Prostate gland (tissue), 2 donors: Measurements from ENCODE around the gene EPC2. TPM values are rescaled to one million over a fixed set of nuclear protein-coding genes. Genes with fewer than 3 reads are reported as not detected.
"Not testable (repeated sequence)": the region's sequence is repeated elsewhere in the genome, so short reads cannot be mapped to it uniquely, and the experiment has no call there.

Source experiments
- DNase-seq: peaks from one replicate; pipeline ENCODE4 v3.0.0-alpha.2; 2019; ENCODE audit warnings: low spot score
- H3K27ac ChIP-seq, 2 donors: fragments of 200-600 bp; sonication (generic); 2 replicates each; pipeline ENCODE4 v1.5.1; 2017 to 2019
- H3K27me3 ChIP-seq: fragments of 200-600 bp; sonication (generic); replicated peaks from 2 replicates; pipeline ENCODE4 v1.5.1; 2019; ENCODE audit not compliant: insufficient read depth
- H3K36me3 ChIP-seq, 2 donors: fragments of 200-600 bp; sonication (generic); 1 replicate in 1 of 2; 2 replicates in 1 of 2; pipeline versions ENCODE4 v1.5.1 to v1.8.1; 2017 to 2019
- H3K4me1 ChIP-seq: fragments of 200-600 bp; sonication (generic); replicated peaks from 2 replicates; pipeline ENCODE4 v1.5.1; 2019
- H3K4me3 ChIP-seq, 2 donors: fragments of 200-600 bp; sonication (generic); 2 replicates each; pipeline ENCODE4 v1.5.1; 2017 to 2019
- H3K9me3 ChIP-seq: fragments of 200-600 bp; sonication (generic); 2 replicates; pipeline ENCODE4 v1.5.1; 2017
- POLR2A ChIP-seq: fragments of 450-650 bp; IDR thresholded peaks from one replicate; pipeline ENCODE4 v1.6.1; 2016; ENCODE audit warnings: antibody characterized with exemption, mild to moderate bottlenecking
- POLR2AphosphoS5 ChIP-seq: sonication (generic); formaldehyde crosslinking; IDR thresholded peaks from one replicate; pipeline ENCODE4 v1.6.1; 2017; ENCODE audit warnings: antibody characterized with exemption
- WGBS: methylation state at CpG from one replicate; pipeline ENCODE4 v1.1.5; 2018; 5-methylcytosine and 5-hydroxymethylcytosine counted together
- intact Hi-C: fragments of 100-400 bp; cut with DNase I; formaldehyde crosslinking; loops from one replicate; pipeline ENCODE4 v1.14.2; 2022
- total RNA-seq, 2 donors: library from RNA; depleted of rRNA; stranded (reverse); fragments of >200 nt; gene quantifications; one replicate each; pipeline ENCODE4 v1.1.0, GENCODE V29; 2016
- TF ChIP-seq, protein P1 (sequence below), 4 experiments: fragments of 200-600 bp in 2 of 4; fragments of 450-650 bp in 2 of 4; sonication (generic) in 2 of 4; IDR thresholded peaks; 1 replicate in 3 of 4; 2 replicates in 1 of 4; pipeline ENCODE4 v1.5.1; 2016 to 2019; ENCODE audit warnings: antibody characterized with exemption in 4 of 4, mild to moderate bottlenecking in 2 of 4, moderate library complexity in 2 of 4

Gene EPC2
- total RNA-seq, 2 donors from 2014 or later, result 27.2 to 40.2 TPM

DNA sequence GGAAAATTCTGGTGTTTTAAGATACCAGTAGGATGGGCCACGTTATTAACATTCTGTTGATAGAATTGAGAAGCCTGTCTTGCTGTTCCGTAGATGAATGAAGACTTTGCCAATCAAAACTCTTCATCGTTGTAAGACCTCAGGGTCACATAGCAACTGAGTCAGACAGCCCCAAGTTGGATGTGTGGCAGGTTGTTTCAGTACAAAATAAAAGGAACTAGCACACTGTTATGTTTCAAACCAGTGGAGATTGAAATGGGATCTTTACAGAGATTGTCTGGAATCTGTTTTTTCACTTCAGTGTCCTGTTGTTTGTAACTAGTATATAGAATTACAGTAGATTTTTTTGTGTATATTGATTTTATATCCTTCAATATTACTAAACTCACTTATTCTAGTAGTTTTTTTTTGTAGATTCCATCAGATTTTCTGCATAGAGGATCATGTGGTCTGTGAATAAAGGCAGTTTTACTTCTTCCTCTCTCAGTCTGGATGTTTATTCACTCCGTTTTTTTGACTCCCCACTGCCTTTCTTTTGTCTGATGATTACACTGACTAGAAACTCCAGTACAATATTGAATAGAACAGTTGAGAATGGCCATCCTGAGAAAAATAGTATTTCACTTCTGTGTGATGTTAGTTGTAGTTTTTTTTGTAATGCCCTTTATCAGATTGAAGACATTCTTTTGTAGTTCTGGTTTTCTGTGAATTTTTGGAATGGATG lies 22.7 kb downstream of the EPC2 start:
- H3K27ac ChIP-seq, result no peak overlapping the region
- WGBS, result 51% methylated on average over 4 of the region's 4 CpGs
- no peaks in the 10 kb centered on the region for H3K4me1 ChIP-seq
- no peak for DNase-seq
- intact Hi-C loops, result no loop called here
- H3K4me3 ChIP-seq, result no peak overlapping the region
- no peak for TF ChIP-seq POLR2AphosphoS5
- no peaks in the 10 kb centered on the region for H3K9me3 ChIP-seq
- no peaks in the 10 kb centered on the region for H3K36me3 ChIP-seq
- no peaks in the 10 kb centered on the region for H3K27me3 ChIP-seq

DNA sequence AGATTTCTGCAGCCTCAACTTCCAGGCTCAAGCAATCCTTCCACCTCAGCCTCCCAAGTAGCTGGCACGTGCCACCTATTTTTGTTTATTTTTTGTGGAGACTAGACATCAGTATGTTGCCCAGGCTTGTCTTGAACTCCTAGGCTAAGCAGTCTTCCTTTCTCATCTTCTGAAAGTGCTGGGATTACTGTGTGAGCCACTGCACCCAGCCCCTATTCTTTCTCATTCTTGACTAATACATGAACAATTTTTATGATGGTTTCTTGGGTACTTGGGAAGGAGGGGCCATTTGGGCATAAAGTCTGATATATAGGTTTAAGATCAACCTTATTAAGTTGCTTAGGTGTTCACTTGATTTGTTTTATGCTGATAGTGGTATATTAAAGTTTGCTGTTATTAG lies 26.2 kb downstream of the EPC2 start:
- Histone ChIP-seq H3K9me3 (no peaks in the 10 kb centered on the region), H3K4me3 (no peak overlapping the region), H3K27me3 (no peaks in the 10 kb centered on the region), H3K4me1 (no peaks in the 10 kb centered on the region), H3K27ac (no peak overlapping the region), H3K36me3 (no peaks in the 10 kb centered on the region)
- TF ChIP-seq POLR2AphosphoS5 (no peak), POLR2A (no peak)
- TF ChIP-seq, protein P1, sequence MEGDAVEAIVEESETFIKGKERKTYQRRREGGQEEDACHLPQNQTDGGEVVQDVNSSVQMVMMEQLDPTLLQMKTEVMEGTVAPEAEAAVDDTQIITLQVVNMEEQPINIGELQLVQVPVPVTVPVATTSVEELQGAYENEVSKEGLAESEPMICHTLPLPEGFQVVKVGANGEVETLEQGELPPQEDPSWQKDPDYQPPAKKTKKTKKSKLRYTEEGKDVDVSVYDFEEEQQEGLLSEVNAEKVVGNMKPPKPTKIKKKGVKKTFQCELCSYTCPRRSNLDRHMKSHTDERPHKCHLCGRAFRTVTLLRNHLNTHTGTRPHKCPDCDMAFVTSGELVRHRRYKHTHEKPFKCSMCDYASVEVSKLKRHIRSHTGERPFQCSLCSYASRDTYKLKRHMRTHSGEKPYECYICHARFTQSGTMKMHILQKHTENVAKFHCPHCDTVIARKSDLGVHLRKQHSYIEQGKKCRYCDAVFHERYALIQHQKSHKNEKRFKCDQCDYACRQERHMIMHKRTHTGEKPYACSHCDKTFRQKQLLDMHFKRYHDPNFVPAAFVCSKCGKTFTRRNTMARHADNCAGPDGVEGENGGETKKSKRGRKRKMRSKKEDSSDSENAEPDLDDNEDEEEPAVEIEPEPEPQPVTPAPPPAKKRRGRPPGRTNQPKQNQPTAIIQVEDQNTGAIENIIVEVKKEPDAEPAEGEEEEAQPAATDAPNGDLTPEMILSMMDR (IDR thresholded peaks at IDR 0.05), result no peak
- DNase-seq, result no peak
- intact Hi-C loops, result no loop called here
- WGBS, result 50% methylated on average over 1 of the region's 1 CpG

DNA sequence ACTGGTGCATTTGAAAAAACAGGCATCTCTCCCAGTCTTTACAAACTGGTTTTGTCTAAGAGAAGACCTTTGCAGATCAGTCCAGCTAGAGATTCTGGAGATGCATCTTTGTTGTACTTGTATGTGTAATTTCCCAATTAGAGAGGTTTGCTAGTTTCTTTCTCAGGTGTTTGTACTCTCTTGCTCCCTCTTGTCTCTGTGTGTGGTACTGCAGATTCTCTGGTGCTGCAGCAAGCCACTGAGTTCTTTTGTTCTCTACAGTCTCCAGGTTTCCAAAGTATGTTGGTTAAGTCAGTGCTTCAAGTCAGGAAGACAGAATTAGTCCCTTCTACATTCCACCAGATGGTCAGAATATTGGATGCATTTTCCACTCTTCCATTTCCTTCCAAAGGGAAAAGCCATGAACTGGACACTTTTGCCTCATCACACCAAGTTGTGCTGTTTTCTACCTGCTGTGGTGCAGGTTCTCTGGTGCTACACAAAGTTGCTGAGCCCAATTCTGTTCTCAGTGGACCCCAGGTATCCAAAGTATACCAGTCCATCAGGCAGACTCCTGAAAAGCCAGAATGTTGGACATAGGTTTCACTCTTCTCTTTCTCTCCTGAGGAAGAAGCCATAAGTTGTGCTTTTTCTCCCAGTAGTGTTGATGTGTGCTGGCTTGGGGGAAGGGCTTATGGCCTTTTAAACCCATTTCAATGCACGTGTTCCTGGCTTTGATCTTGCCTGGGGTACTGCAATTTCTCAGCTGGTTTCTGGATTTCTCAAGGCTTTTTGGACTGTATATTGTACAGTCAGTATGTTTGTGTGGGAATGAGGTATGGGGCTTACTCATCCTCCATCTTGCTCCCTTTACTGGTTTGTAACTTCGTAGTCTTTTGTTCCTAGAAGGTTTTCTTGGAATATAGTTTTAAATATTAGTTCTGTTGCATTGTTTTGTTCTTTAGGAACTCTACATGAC lies 29.8 kb downstream of the EPC2 start:
- H3K27me3 ChIP-seq, result no peaks in the 10 kb centered on the region
- no peak overlapping the region for H3K27ac ChIP-seq
- WGBS, result 72% methylated on average over 2 of the region's 2 CpGs
- no peaks in the 10 kb centered on the region for H3K4me1 ChIP-seq
- no peaks in the 10 kb centered on the region for H3K36me3 ChIP-seq
- no peak for TF ChIP-seq POLR2AphosphoS5
- TF ChIP-seq, protein P1 (IDR thresholded peaks at IDR 0.05), result peak in 1 of 4 experiments; percentile 22
- H3K4me3 ChIP-seq, result no peak overlapping the region
- DNase-seq, result no peak
- intact Hi-C loops, result no loop called here
- no peaks in the 10 kb centered on the region for H3K9me3 ChIP-seq

DNA sequence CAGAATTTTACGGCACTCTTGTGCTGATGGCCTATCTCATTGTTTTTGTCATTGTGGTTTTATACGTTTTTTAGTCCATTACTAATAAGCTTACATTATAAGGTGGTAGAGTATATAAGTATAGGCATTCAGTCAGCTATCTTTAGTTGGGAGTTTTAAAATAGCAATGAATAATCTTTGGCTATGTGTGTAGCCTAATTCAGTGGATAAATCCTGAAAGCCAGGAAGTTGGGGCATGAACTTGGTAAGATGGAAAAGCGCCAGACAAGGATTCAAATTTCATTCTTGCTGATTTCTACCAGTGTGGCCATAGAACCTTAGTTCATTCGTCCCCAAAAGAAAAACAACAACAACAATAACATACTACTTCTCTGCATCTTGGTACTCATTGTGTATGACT lies 31.2 kb downstream of the EPC2 start:
- Histone ChIP-seq H3K27me3 (no peaks in the 10 kb centered on the region), H3K36me3 (no peaks in the 10 kb centered on the region), H3K4me3 (no peak overlapping the region), H3K4me1 (no peaks in the 10 kb centered on the region), H3K9me3 (no peaks in the 10 kb centered on the region), H3K27ac (no peak overlapping the region)
- WGBS, result 63% methylated on average over 4 of the region's 4 CpGs
- intact Hi-C loops, result no loop called here
- TF ChIP-seq POLR2A, result no peak
- TF ChIP-seq, protein P1 (IDR thresholded peaks at IDR 0.05), result no peak
- no peak for DNase-seq

DNA sequence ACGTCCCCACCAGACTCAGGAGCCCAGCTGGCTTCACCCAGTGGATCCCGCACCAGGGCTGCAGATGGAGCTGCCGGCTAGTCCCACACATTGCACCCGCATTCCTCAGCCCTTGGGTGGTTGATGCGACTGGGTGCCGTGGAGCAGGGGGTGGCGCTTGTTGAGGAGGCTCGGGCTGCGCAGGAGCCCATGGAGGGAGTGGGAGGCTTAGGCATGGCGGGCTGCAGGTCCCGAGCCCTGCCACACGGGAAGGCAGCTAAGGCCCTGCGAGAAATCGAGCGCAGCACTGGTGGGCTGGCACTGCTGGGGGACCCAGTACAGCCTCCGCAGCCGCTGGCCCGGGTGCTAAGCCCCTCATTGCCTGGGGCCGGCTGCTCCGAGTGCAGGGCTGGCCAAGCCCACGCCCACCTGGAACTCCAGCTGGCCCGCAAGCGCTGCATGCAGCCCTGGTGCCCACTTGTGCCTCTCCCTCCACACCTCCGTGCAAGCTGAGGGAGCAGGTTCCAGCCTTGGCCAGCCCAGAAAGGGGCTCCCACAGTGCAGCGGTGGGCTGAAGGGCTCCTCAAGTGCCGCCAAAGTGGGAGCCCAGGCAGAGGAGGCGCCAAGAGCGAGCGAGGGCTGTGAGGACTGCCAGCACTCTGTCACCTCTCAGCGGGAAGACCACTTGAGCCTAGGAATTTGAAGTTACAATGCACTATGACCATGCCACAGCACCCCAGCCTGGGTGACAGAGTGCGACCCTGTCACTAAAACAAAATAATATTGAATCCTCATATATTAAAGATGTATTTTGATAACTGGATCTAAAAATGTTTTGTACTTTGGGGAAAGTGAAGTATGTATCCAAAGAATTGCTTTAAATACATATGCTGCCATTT lies 34.0 kb downstream of the EPC2 start:
- 93% methylated on average over 25 of the region's 31 CpGs for WGBS
- intact Hi-C loops, H3K9me3 ChIP-seq, H3K36me3 ChIP-seq, DNase-seq, H3K27me3 ChIP-seq, H3K27ac ChIP-seq, H3K4me3 ChIP-seq, H3K4me1 ChIP-seq: not testable (repeated sequence)
